ENCODE data around the gene PIBF1.

PIBF1 gene

DNA sequence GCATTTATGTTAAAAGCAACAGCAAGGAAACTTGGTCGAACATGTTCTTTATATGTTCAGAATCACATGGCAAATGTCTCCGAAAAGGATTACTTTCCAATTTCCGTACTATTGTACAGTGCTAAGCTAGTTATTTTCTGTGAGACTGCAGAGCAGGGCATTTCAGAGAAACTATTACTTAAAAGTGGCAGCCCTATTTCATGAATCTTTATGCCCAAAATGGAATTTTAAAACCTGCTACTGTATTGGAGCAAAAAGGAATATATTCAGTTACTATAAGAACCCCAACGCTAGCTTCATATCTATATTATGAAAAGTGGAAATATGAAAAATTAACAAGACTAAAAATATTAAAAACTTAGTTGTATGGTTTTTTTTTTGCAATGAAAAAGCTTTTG is 274.6 kb downstream of the PIBF1 start:
- peaks cover 0 to 25% (median 22%) of the 10 kb centered on the region in 5 donors for H3K4me1 ChIP-seq (ENCODE audit: control insufficient read depth in 5 of 5, insufficient read depth in 5 of 5, low read length in 5 of 5)
- H3K36me3 ChIP-seq (ENCODE audit: control insufficient read depth in 5 of 5, insufficient read depth in 5 of 5, low read length in 5 of 5) = no peaks in the 10 kb centered on the region
- no peak overlapping the region for H3K4me3 ChIP-seq (ENCODE audit: low read depth in 1 of 5, low read length in 5 of 5)
- no peak overlapping the region for H3K27ac ChIP-seq (ENCODE audit: low read depth, low read length)
- peaks cover 0 to 6% (median 0%) of the 10 kb centered on the region in 5 donors for H3K27me3 ChIP-seq (ENCODE audit: control insufficient read depth in 5 of 5, insufficient read depth in 4 of 5, low read length in 5 of 5)
- H3K9ac ChIP-seq (ENCODE audit: low read length in 5 of 5) = no peak overlapping the region
- no peaks in the 10 kb centered on the region for H3K9me3 ChIP-seq (ENCODE audit: control insufficient read depth in 5 of 5, low read length in 5 of 5)

DNA sequence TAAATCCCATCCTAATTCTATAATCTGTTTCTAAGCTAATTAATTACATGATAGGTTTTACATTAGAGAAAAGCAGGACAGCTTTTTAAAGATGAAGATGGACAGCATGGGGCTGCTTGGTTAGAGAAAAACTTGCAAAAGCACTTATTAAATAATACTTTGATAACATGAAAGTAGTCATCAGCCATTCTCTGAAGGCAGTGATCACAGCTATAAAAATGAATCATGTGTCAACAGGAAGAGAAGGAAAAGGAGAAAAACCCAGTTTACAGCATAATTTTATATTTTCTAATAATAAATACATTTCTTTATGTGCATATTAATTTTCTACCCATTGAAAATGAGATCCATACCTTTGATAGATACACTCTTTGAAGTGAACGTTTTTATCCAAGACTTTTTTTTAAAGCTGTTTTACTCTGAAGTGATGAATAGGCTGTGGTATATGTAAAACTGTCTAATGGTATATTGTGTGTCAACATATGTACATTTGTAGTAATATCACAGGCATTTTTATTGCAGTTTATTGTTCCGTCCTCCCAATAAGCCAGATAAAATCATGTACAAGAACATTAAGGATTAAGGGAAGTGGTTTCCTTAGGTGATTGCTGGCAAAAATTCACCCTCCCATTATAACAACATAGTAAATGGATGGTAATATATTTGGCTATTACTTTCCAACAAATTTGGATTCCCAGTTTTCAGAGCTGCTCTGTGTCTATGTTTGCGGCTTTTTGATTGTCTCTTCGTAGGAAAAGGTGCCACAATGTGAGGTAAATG is 275.5 kb downstream of the PIBF1 start:
- Histone ChIP-seq H3K9me3 (ENCODE audit: control insufficient read depth in 5 of 5, low read length in 5 of 5) (no peaks in the 10 kb centered on the region), H3K4me3 (ENCODE audit: low read depth in 1 of 5, low read length in 5 of 5) (no peak overlapping the region), H3K4me1 (ENCODE audit: control insufficient read depth in 5 of 5, insufficient read depth in 5 of 5, low read length in 5 of 5) (peaks cover 0 to 25% (median 22%) of the 10 kb centered on the region in 5 donors), H3K36me3 (ENCODE audit: control insufficient read depth in 5 of 5, insufficient read depth in 5 of 5, low read length in 5 of 5) (no peaks in the 10 kb centered on the region), H3K27me3 (ENCODE audit: control insufficient read depth in 5 of 5, insufficient read depth in 4 of 5, low read length in 5 of 5) (peaks cover 0 to 6% (median 0%) of the 10 kb centered on the region in 5 donors), H3K9ac (ENCODE audit: low read length in 5 of 5) (peak overlapping the region in 1 of 5 donors; percentile 16), H3K27ac (ENCODE audit: low read depth, low read length) (no peak overlapping the region)

DNA sequence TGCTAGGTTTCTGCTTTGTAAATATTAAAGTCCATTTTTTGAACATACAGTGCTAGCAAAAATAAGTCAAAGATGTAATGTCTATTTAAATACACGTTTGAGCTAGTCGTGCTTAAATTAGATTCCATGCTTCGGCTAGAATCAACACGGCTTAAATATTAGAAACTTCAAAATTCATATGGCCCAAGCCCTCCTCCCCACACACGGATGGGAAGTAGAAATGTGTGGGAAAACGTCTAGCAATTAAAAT is 276.1 kb downstream of the PIBF1 start:
- H3K27me3 ChIP-seq (ENCODE audit: control insufficient read depth in 5 of 5, insufficient read depth in 4 of 5, low read length in 5 of 5) = peaks cover 0 to 6% (median 0%) of the 10 kb centered on the region in 5 donors
- H3K9ac ChIP-seq (ENCODE audit: low read length in 5 of 5) = peak overlapping the region in 1 of 5 donors; percentile 16
- H3K4me1 ChIP-seq (ENCODE audit: control insufficient read depth in 5 of 5, insufficient read depth in 5 of 5, low read length in 5 of 5) = peaks cover 0 to 25% (median 22%) of the 10 kb centered on the region in 5 donors
- H3K27ac ChIP-seq (ENCODE audit: low read depth, low read length) = no peak overlapping the region
- H3K4me3 ChIP-seq (ENCODE audit: low read depth in 1 of 5, low read length in 5 of 5) = peak overlapping the region in 4 of 5 donors; percentile 71 to 85 (median 75)
- H3K9me3 ChIP-seq (ENCODE audit: control insufficient read depth in 5 of 5, low read length in 5 of 5) = no peaks in the 10 kb centered on the region
- H3K36me3 ChIP-seq (ENCODE audit: control insufficient read depth in 5 of 5, insufficient read depth in 5 of 5, low read length in 5 of 5) = no peaks in the 10 kb centered on the region

DNA sequence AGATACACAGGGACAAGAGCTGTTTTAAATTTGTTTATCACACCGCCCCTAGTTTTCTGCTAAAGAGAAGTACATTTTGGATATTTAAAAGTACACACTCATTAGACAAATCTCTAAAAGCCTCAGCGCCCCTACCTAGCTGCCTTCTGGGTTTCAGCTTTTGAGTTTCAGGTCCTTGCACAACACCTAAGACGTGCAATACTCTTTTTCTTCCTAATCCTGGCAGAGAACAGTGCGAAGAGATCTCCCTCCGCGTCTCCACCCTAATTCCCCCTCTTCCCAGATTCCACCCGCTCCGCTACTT is 276.5 kb downstream of the PIBF1 start:
- no peak overlapping the region for H3K27ac ChIP-seq (ENCODE audit: low read depth, low read length)
- no peaks in the 10 kb centered on the region for H3K36me3 ChIP-seq (ENCODE audit: control insufficient read depth in 5 of 5, insufficient read depth in 5 of 5, low read length in 5 of 5)
- peak overlapping the region in 3 of 5 donors; percentile 16 to 63 (median 38) for H3K9ac ChIP-seq (ENCODE audit: low read length in 5 of 5)
- H3K4me1 ChIP-seq (ENCODE audit: control insufficient read depth in 5 of 5, insufficient read depth in 5 of 5, low read length in 5 of 5) = peaks cover 0 to 25% (median 22%) of the 10 kb centered on the region in 5 donors
- peaks cover 0 to 6% (median 0%) of the 10 kb centered on the region in 5 donors for H3K27me3 ChIP-seq (ENCODE audit: control insufficient read depth in 5 of 5, insufficient read depth in 4 of 5, low read length in 5 of 5)
- H3K4me3 ChIP-seq (ENCODE audit: low read depth in 1 of 5, low read length in 5 of 5) = peak overlapping the region; percentile 71 to 85 (median 74)
- H3K9me3 ChIP-seq (ENCODE audit: control insufficient read depth in 5 of 5, low read length in 5 of 5) = no peaks in the 10 kb centered on the region

DNA sequence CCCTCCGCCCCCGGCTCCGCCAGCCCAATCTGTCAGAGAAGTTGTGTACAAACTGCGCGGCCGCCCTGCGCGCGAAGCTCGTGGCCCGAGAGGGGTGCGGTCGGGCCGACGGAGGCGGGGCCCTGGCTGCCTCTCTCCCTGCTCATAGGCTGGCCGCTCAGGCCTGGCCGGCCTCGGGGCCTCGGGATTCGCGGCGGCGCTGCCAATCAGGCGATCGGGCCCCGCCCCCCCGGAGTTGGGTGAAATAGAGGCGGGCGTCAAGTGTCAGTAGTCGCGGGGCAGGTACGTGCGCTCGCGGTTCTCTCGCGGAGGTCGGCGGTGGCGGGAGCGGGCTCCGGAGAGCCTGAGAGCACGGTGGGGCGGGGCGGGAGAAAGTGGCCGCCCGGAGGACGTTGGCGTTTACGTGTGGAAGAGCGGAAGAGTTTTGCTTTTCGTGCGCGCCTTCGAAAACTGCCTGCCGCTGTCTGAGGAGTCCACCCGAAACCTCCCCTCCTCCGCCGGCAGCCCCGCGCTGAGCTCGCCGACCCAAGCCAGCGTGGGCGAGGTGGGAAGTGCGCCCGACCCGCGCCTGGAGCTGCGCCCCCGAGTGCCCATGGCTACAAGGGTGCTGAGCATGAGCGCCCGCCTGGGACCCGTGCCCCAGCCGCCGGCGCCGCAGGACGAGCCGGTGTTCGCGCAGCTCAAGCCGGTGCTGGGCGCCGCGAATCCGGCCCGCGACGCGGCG is 277.0 kb downstream of the PIBF1 start, which contains the start of gene KLF5:
Gene KLF5, plus strand, starts transcription at position 270 of the 724 bp plus-strand sequence. Its CDS starts 323 bp downstream, at position 593.
- Histone ChIP-seq H3K27me3 (ENCODE audit: control insufficient read depth in 5 of 5, insufficient read depth in 4 of 5, low read length in 5 of 5) (peaks cover 0 to 6% (median 0%) of the 10 kb centered on the region in 5 donors), H3K36me3 (ENCODE audit: control insufficient read depth in 5 of 5, insufficient read depth in 5 of 5, low read length in 5 of 5) (no peaks in the 10 kb centered on the region), H3K4me3 (ENCODE audit: low read depth in 1 of 5, low read length in 5 of 5) (peak within 1 kb of the TSS; percentile 74 to 90 (median 85)), H3K9ac (ENCODE audit: low read length in 5 of 5) (peak within 1 kb of the TSS; percentile 33 to 66 (median 51)), H3K27ac (ENCODE audit: low read depth, low read length) (peak within 1 kb of the TSS; percentile 54), H3K4me1 (ENCODE audit: control insufficient read depth in 5 of 5, insufficient read depth in 5 of 5, low read length in 5 of 5) (peaks cover 0 to 25% (median 22%) of the 10 kb centered on the region in 5 donors), H3K9me3 (ENCODE audit: control insufficient read depth in 5 of 5, low read length in 5 of 5) (no peaks in the 10 kb centered on the region)

DNA sequence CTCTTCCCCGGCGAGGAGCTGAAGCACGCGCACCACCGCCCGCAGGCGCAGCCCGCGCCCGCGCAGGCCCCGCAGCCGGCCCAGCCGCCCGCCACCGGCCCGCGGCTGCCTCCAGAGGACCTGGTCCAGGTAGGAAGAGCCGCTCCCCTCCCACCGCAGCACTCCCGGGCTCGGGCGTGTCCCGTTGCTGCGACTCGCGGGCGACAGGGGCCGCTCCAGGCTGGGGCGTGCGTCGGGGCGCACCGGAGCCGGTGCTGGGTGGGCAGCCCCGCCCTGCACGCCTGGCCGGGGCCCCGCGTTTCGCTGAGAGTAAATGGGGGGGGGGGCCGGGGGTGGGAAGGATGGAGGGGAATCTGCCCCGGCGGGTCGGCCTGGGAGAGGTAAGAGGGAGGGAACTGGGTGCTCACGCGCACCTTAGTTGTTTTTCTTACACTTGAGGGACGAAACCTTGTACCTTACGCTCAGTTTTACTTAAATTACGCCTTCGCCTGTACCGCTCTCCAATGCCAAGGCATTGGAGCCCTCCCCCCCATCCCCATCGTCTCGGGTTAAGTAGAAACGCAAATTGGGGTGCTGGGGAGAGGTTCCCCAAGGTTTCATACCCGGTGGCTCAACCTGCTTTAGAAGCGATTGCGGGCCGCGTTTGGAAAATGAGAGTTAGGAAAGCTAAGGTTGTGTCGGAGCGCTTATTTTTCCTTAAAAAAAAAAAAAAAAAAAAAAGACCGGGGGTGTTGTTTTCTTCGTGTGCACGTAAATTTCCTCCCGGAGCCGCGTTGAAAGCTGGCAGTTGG is 277.7 kb downstream of the PIBF1 start:
- Histone ChIP-seq H3K36me3 (ENCODE audit: control insufficient read depth in 5 of 5, insufficient read depth in 5 of 5, low read length in 5 of 5) (no peaks in the 10 kb centered on the region), H3K9me3 (ENCODE audit: control insufficient read depth in 5 of 5, low read length in 5 of 5) (no peaks in the 10 kb centered on the region), H3K27me3 (ENCODE audit: control insufficient read depth in 5 of 5, insufficient read depth in 4 of 5, low read length in 5 of 5) (peaks cover 0 to 6% (median 0%) of the 10 kb centered on the region in 5 donors), H3K4me1 (ENCODE audit: control insufficient read depth in 5 of 5, insufficient read depth in 5 of 5, low read length in 5 of 5) (peaks cover 0 to 25% (median 22%) of the 10 kb centered on the region in 5 donors), H3K9ac (ENCODE audit: low read length in 5 of 5) (peak overlapping the region in 4 of 5 donors; percentile 25 to 52 (median 46)), H3K4me3 (ENCODE audit: low read depth in 1 of 5, low read length in 5 of 5) (peak overlapping the region; percentile 74 to 90 (median 85)), H3K27ac (ENCODE audit: low read depth, low read length) (peak overlapping the region; percentile 54)

DNA sequence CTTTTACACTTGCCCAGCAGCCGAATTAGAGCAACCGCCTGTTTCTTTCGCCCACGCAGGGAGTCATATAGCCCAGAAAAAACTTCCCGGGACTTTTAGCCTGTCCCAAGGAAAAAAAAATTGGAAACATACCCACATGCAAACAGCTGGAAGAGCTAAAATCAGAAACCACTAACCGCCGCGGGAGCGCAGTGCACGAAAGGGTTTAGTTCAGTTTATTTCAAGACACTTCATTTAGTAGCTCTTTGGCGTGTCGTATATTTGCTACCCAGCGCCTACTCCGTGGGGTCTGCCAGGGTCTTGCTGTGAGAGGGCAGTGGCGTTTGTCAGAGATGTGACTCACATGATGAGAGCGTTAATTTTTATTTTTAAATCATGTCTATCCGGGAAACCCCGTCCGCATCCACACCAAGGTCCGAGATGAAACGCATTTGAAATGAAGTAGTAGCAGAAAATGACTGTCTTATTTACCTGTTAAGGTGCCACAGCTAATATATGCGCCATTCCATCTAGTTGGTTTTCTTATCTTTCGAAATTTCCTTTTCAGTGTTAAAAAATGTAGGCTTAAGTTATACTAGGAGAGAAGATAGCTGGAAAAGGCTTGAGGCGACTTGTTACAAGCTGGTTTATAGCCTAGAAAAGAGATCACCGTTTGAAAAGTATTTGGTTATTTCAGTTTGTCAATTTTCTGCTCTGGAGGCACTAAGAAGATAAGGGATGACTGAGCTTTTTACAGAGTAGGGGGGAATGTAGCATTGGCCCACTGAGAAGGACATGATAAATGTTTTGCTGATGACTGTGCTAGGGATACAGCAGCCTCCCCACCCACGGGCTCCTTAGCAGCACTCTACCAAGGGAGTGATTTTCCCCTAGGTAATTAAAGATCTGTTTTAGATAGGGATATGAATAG is 278.6 kb downstream of the PIBF1 start:
- Histone ChIP-seq H3K9ac (ENCODE audit: low read length in 5 of 5) (peak overlapping the region in 3 of 5 donors; percentile 25 to 52 (median 51)), H3K9me3 (ENCODE audit: control insufficient read depth in 5 of 5, low read length in 5 of 5) (no peaks in the 10 kb centered on the region), H3K27me3 (ENCODE audit: control insufficient read depth in 5 of 5, insufficient read depth in 4 of 5, low read length in 5 of 5) (peaks cover 0 to 6% (median 0%) of the 10 kb centered on the region in 5 donors), H3K36me3 (ENCODE audit: control insufficient read depth in 5 of 5, insufficient read depth in 5 of 5, low read length in 5 of 5) (no peaks in the 10 kb centered on the region), H3K4me3 (ENCODE audit: low read depth in 1 of 5, low read length in 5 of 5) (peak overlapping the region; percentile 74 to 90 (median 85)), H3K4me1 (ENCODE audit: control insufficient read depth in 5 of 5, insufficient read depth in 5 of 5, low read length in 5 of 5) (peaks cover 0 to 25% (median 22%) of the 10 kb centered on the region in 5 donors), H3K27ac (ENCODE audit: low read depth, low read length) (peak overlapping the region; percentile 54)

DNA sequence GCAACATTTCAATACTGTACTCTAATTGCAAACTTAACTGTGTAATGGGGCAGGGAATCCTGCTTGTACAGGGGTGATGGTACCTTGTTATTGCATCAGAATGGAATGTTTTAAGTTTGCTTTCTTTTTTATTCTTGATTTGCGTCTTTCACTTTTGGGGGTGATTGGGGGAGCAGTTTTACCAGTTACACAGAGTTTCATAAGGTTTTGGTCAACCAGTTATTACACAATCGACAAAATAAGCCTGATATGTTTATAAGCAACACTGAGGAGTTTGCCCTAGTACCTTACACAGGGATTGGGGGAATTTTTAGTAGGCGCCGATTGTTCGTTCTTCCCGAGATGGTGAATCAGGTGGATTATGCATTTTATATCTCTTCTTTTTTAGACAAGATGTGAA is 279.5 kb downstream of the PIBF1 start:
- H3K27ac ChIP-seq (ENCODE audit: low read depth, low read length) = no peak overlapping the region

DNA sequence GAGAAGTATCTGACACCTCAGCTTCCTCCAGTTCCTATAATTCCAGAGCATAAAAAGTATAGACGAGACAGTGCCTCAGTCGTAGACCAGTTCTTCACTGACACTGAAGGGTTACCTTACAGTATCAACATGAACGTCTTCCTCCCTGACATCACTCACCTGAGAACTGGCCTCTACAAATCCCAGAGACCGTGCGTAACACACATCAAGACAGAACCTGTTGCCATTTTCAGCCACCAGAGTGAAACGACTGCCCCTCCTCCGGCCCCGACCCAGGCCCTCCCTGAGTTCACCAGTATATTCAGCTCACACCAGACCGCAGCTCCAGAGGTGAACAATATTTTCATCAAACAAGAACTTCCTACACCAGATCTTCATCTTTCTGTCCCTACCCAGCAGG is 279.9 kb downstream of the PIBF1 start:
- no peaks in the 10 kb centered on the region for H3K9me3 ChIP-seq (ENCODE audit: control insufficient read depth in 5 of 5, low read length in 5 of 5)
- H3K4me3 ChIP-seq (ENCODE audit: low read depth in 1 of 5, low read length in 5 of 5) = no peak overlapping the region
- no peak overlapping the region for H3K27ac ChIP-seq (ENCODE audit: low read depth, low read length)

More for the DNA sequence above, 279.5 kb downstream of the PIBF1 start:
- Histone ChIP-seq H3K4me1 (ENCODE audit: control insufficient read depth in 5 of 5, insufficient read depth in 5 of 5, low read length in 5 of 5) (peaks cover 0 to 25% (median 22%) of the 10 kb centered on the region in 5 donors), H3K9ac (ENCODE audit: low read length in 5 of 5) (no peak overlapping the region), H3K9me3 (ENCODE audit: control insufficient read depth in 5 of 5, low read length in 5 of 5) (no peaks in the 10 kb centered on the region), H3K4me3 (ENCODE audit: low read depth in 1 of 5, low read length in 5 of 5) (no peak overlapping the region), H3K36me3 (ENCODE audit: control insufficient read depth in 5 of 5, insufficient read depth in 5 of 5, low read length in 5 of 5) (no peaks in the 10 kb centered on the region), H3K27me3 (ENCODE audit: control insufficient read depth in 5 of 5, insufficient read depth in 4 of 5, low read length in 5 of 5) (peaks cover 0 to 2% (median 0%) of the 10 kb centered on the region in 5 donors)

More for the DNA sequence above, 279.9 kb downstream of the PIBF1 start:
- H3K27me3 ChIP-seq (ENCODE audit: control insufficient read depth in 5 of 5, insufficient read depth in 4 of 5, low read length in 5 of 5) = no peaks in the 10 kb centered on the region
- H3K9ac ChIP-seq (ENCODE audit: low read length in 5 of 5) = no peak overlapping the region
- no peaks in the 10 kb centered on the region for H3K36me3 ChIP-seq (ENCODE audit: control insufficient read depth in 5 of 5, insufficient read depth in 5 of 5, low read length in 5 of 5)
- peaks cover 0 to 25% (median 22%) of the 10 kb centered on the region in 5 donors for H3K4me1 ChIP-seq (ENCODE audit: control insufficient read depth in 5 of 5, insufficient read depth in 5 of 5, low read length in 5 of 5)
